IMR-90 (cell line): ENCODE data around the gene ASTL. TPM values are rescaled to one million over a fixed set of nuclear protein-coding genes. Genes with fewer than 3 reads are reported as not detected.
"Not testable (repeated sequence)": the region's sequence is repeated elsewhere in the genome, so short reads cannot be mapped to it uniquely, and the experiment has no call there.

ENCODE experiments used
- ATAC-seq: fragments of 200-7000 bp; cut with Tn5 transposase; 2 replicates; pipeline ENCODE4 v1.9.1; 2020; ENCODE audit warnings: low read depth, mild to moderate bottlenecking, moderate library complexity
- BruUV-seq: library from RNA; stranded (reverse); fragments of 400-500 nt; replicated peaks from 2 replicates; lab custom pipeline; 2021; lab: Mats Ljungman, UMichigan
- CTCF ChIA-PET: fragments of 300-600 bp; formaldehyde crosslinking; extraction: SDS; loops from one replicate; lab custom pipeline; 2021; ENCODE audit warnings: antibody characterized with exemption; lab: Yijun Ruan, JAX
- POLR2A ChIA-PET: fragments of 300-600 bp; sonication (Branson Sonifier 250); formaldehyde crosslinking; loops from one replicate; lab custom pipeline; 2022; ENCODE audit warnings: antibody characterized with exemption; ENCODE audit not compliant: unreplicated experiment; lab: Charles Lee
- DNase-seq: peaks from one replicate; pipeline ENCODE4 v3.0.0; 2013
- H2AFZ ChIP-seq: replicated peaks from 2 replicates; pipeline ENCODE3; 2013; ENCODE audit warnings: low read length, mild to moderate bottlenecking; ENCODE audit not compliant: poor library complexity
- H2AK5ac ChIP-seq: 2 replicates; pipeline ENCODE4 v1.6.1; 2013; ENCODE audit warnings: low read depth, low read length, inconsistent platforms
- H2AK9ac ChIP-seq: replicated peaks from 2 replicates; pipeline ENCODE3; 2013; ENCODE audit warnings: mild to moderate bottlenecking, low read depth, low read length, moderate library complexity; ENCODE audit not compliant: poor library complexity
- H2BK120ac ChIP-seq: 2 replicates; pipeline ENCODE4 v1.6.1; 2013; ENCODE audit warnings: low read depth, low read length, inconsistent platforms
- H2BK15ac ChIP-seq: 3 replicates; pipeline ENCODE4 v1.6.1; 2013; ENCODE audit warnings: low read depth, low read length, inconsistent platforms
- H2BK20ac ChIP-seq: 2 replicates; pipeline ENCODE4 v1.6.1; 2013; ENCODE audit warnings: low read depth, mild to moderate bottlenecking, inconsistent platforms, low read length, moderate library complexity
- H2BK5ac ChIP-seq: 2 replicates; pipeline ENCODE4 v1.6.1; 2013; ENCODE audit warnings: mild to moderate bottlenecking, low read depth, low read length, inconsistent platforms; ENCODE audit not compliant: poor library complexity, severe bottlenecking
- H3K14ac ChIP-seq: replicated peaks from 2 replicates; pipeline ENCODE4 v1.6.1; 2013; ENCODE audit warnings: low read depth, low read length, inconsistent platforms
- H3K18ac ChIP-seq: 2 replicates; pipeline ENCODE4 v1.6.1; 2013; ENCODE audit warnings: low read depth, low read length, control low read depth
- H3K23ac ChIP-seq: 2 replicates; pipeline ENCODE4 v1.6.1; 2013; ENCODE audit warnings: low read depth, low read length, inconsistent platforms
- H3K27ac ChIP-seq: 2 replicates; pipeline ENCODE4 v1.5.1; 2013; ENCODE audit warnings: mild to moderate bottlenecking, control low read depth, low read length; ENCODE audit not compliant: insufficient read depth
- H3K27me3 ChIP-seq: 2 replicates; pipeline ENCODE4 v1.6.1; 2013; ENCODE audit warnings: low read length; ENCODE audit not compliant: control insufficient read depth, insufficient read depth
- H3K36me3 ChIP-seq: 2 replicates; pipeline ENCODE4 v1.6.1; 2013; ENCODE audit warnings: low read length, mixed read lengths; ENCODE audit not compliant: control insufficient read depth, insufficient read depth
- H3K4ac ChIP-seq: 2 replicates; pipeline ENCODE4 v1.6.1; 2013; ENCODE audit warnings: low read depth, low read length, inconsistent platforms
- H3K4me1 ChIP-seq: 2 replicates; pipeline ENCODE4 v1.6.1; 2013; ENCODE audit warnings: low read length, mixed read lengths; ENCODE audit not compliant: control insufficient read depth, insufficient read depth
- H3K4me2 ChIP-seq: 2 replicates; pipeline ENCODE4 v1.6.1; 2013; ENCODE audit warnings: low read depth, mild to moderate bottlenecking, control low read depth, low read length, moderate library complexity
- H3K4me3 ChIP-seq: 2 replicates; pipeline ENCODE4 v1.5.1; 2013; ENCODE audit warnings: low read depth, mild to moderate bottlenecking, control low read depth, low read length, moderate library complexity; ENCODE audit not compliant: insufficient read depth
- H3K56ac ChIP-seq: 2 replicates; pipeline ENCODE4 v1.6.1; 2013; ENCODE audit warnings: low read length, inconsistent platforms; ENCODE audit not compliant: insufficient read depth; ENCODE audit errors: extremely low read depth
- H3K79me1 ChIP-seq, 2 experiments: 2 replicates each; pipeline ENCODE4 v1.6.1; 2013; ENCODE audit warnings: low read length in 2 of 2, inconsistent platforms in 1 of 2, low read depth in 1 of 2
- H3K9ac ChIP-seq: 2 replicates; pipeline ENCODE4 v1.6.1; 2013; ENCODE audit warnings: low read depth, low read length, control low read depth
- H3K9me1 ChIP-seq: 2 replicates; pipeline ENCODE4 v1.6.1; 2013; ENCODE audit warnings: low read length, inconsistent platforms; ENCODE audit not compliant: insufficient read depth
- H3K9me3 ChIP-seq: 2 replicates; pipeline ENCODE4 v1.6.1; 2013; ENCODE audit warnings: low read length; ENCODE audit not compliant: control insufficient read depth, insufficient read depth
- H4K20me1 ChIP-seq: 2 replicates; pipeline ENCODE4 v1.6.1; 2013; ENCODE audit warnings: low read length, inconsistent platforms; ENCODE audit not compliant: insufficient read depth
- H4K5ac ChIP-seq: 2 replicates; pipeline ENCODE4 v1.6.1; 2013; ENCODE audit warnings: mild to moderate bottlenecking, low read depth, low read length, control low read depth
- H4K8ac ChIP-seq, 2 experiments: 2 replicates each; pipeline ENCODE4 v1.6.1; 2013; ENCODE audit warnings: low read depth in 2 of 2, low read length in 2 of 2, control low read depth in 1 of 2, inconsistent platforms in 1 of 2
- H4K91ac ChIP-seq: 2 replicates; pipeline ENCODE4 v1.6.1; 2013; ENCODE audit warnings: low read depth, low read length, inconsistent platforms; ENCODE audit not compliant: insufficient read depth
- CEBPB ChIP-seq: IDR thresholded peaks from 2 replicates; pipeline ENCODE4 v1.6.1; 2012; ENCODE audit warnings: low read depth, low read length, improper control_type of control experiment
- CHD1 ChIP-seq: IDR thresholded peaks from 2 replicates; pipeline ENCODE4 v1.6.1; 2012; ENCODE audit warnings: low read depth, low read length, improper control_type of control experiment
- MXI1 ChIP-seq: IDR thresholded peaks from 2 replicates; pipeline ENCODE4 v1.6.1; 2012; ENCODE audit warnings: low read depth, mild to moderate bottlenecking, low read length, moderate library complexity, borderline replicate concordance
- RFX5 ChIP-seq: IDR thresholded peaks from 2 replicates; pipeline ENCODE4 v1.8.0; 2012; ENCODE audit warnings: low read depth, mild to moderate bottlenecking, low read length, moderate library complexity
- WGBS, 2 experiments: methylation state at CpG; one replicate each; pipeline versions ENCODE4 v1.1.5 to v1.1.7; 2013; ENCODE audit warnings: missing lambda C conversion rate in 2 of 2; ENCODE audit not compliant: insufficient read length in 1 of 2; ENCODE audit errors: extremely low coverage in 2 of 2; 5-methylcytosine and 5-hydroxymethylcytosine counted together
- dilution Hi-C: fragments of 300-500 bp; cut with HindIII; formaldehyde crosslinking; loops from one replicate; pipeline ENCODE4 v1.14.3; 2018; ENCODE audit warnings: low sequenced_read_pairs; ENCODE audit not compliant: unreplicated experiment
- in situ Hi-C: fragments of 300-500 bp; cut with MboI; formaldehyde crosslinking; loops from 3 replicates; pipeline ENCODE4 v1.14.3; 2019; ENCODE audit warnings: low sequenced_read_pairs, inconsistent platforms, mixed read lengths
- intact Hi-C: fragments of 100-400 bp; cut with micrococcal nuclease; formaldehyde crosslinking; loops from 2 replicates; pipeline ENCODE4 v1.10.0; 2022
- polyA plus RNA-seq, 3 experiments: library from polyadenylated mRNA; depleted of rRNA; stranded (reverse); fragments of >200 nt; gene quantifications; 2 replicates each; pipeline ENCODE4 v1.2.3, GENCODE V29; 2012; ENCODE audit warnings: low replicate concordance in 1 of 3
- total RNA-seq: library from RNA; depleted of rRNA; stranded (reverse); fragments of >200 nt; gene quantifications from 2 replicates; pipeline ENCODE4 v1.2.3, GENCODE V29; 2012

ASTL gene
- total and polyA plus RNA-seq, 2 of the 4 experiments (the other 2 are of a cell fraction) = not detected

DNA sequence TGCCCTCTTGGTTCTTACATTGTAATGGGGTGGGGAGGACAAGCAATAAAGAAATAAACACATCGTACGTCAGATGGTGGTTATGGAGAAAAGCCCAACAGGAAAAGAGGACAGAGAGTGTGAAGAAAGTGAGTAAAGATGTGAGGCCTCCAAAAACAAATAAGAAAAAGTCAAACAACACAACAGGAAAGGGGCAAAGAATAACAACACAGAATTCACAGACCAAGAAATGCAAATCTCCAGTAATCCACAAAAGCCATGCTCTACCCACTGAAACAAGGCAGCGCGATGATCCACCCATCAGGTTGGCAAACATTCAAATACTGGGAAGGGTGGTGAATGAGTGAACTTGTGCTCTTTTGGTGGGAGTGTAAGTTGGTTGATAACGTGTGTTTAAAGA, 23.6 kb upstream of the ASTL start:
- Histone ChIP-seq H2AK5ac (no peak overlapping the region), H4K5ac (no peak overlapping the region), H3K4me1 (no peaks in the 10 kb centered on the region), H3K4me2 (no peak overlapping the region), H3K23ac (no peak overlapping the region), H3K27ac (no peak overlapping the region), H2AK9ac (no peak overlapping the region), H3K27me3 (peaks cover 11% of the 10 kb centered on the region; the same call in 1 of the 2 replicates), H3K9ac (no peak overlapping the region), H3K79me1 (no peaks in the 10 kb centered on the region), H2BK120ac (no peak overlapping the region), H3K9me1 (no peaks in the 10 kb centered on the region), H3K4me3 (no peak overlapping the region), H3K14ac (no peak overlapping the region), H4K8ac (no peak overlapping the region), H4K20me1 (no peaks in the 10 kb centered on the region), H2BK5ac (no peak overlapping the region), H2BK15ac (no peak overlapping the region), H3K18ac (no peak overlapping the region), H4K91ac (no peak overlapping the region), H3K9me3 (no peaks in the 10 kb centered on the region), H3K4ac (no peak overlapping the region), H2AFZ (no peak overlapping the region), H2BK20ac (no peak overlapping the region), H3K36me3 (no peaks in the 10 kb centered on the region), H3K56ac (no peak overlapping the region)
- dilution Hi-C loops = no loop called here
- ChIA-PET POLR2A (no interaction called here), CTCF (interaction anchor here (0.6 to 1.5 kb wide), 2 partner anchors 12 to 13 kb away, joined by 3 to 5 read pairs; no protein-coding TSS in a partner anchor)
- no TSS peak for BruUV-seq
- TF ChIP-seq CEBPB (no peak), MXI1 (no peak), CHD1 (no peak), RFX5 (no peak)
- DNase-seq (no peak), ATAC-seq (no peak)
- WGBS, 2 experiments = no CpG with 5 or more reads among the region's 5 CpGs
- intact Hi-C loops = no loop called here
- in situ Hi-C loops = no loop called here

DNA sequence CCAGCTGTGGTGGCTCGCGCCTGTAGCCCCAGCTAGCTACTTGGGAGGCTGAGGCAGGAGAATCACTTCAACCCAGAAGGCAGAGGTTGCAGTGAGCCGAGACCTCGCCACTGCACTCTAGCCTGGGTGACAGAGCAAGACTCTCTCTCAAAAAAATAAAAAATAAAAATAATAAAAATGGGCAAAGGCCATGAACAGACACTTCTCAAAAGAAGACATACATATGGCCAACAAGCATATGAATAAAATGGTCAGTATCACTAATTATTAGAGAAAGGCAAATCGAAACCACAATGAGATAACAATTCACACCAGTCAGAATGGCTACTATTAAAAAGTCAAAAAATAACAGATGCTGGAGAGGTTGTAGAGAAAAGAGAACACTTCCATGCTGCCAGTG, 22.1 kb upstream of the ASTL start:
- ATAC-seq, H3K36me3 ChIP-seq, H3K9ac ChIP-seq, H2BK5ac ChIP-seq, H4K91ac ChIP-seq, H2BK15ac ChIP-seq, H3K27ac ChIP-seq, H4K8ac ChIP-seq, H3K14ac ChIP-seq, H3K4me2 ChIP-seq, H4K5ac ChIP-seq, H3K23ac ChIP-seq, H2AK5ac ChIP-seq, H2BK120ac ChIP-seq, CTCF ChIA-PET, H3K79me1 ChIP-seq, dilution Hi-C loops, intact Hi-C loops, H3K4ac ChIP-seq, H3K56ac ChIP-seq, H3K9me1 ChIP-seq, H2AFZ ChIP-seq, BruUV-seq, H2AK9ac ChIP-seq, POLR2A ChIA-PET, H4K20me1 ChIP-seq, H3K4me1 ChIP-seq, H3K9me3 ChIP-seq, H3K4me3 ChIP-seq, in situ Hi-C loops, H3K18ac ChIP-seq, H2BK20ac ChIP-seq, DNase-seq: not testable (repeated sequence)
- peaks cover 11% of the 10 kb centered on the region; the same call in 1 of the 2 replicates for H3K27me3 ChIP-seq
- no CpG with 5 or more reads among the region's 5 CpGs for WGBS, 2 experiments
